T1000 (cell line): Measurements from ENCODE around the gene KCNK2.

Experiments
- DNase-seq: peaks from one replicate; lab custom pipeline; 2025; ENCODE audit warnings: mixed read lengths; lab: John Stamatoyannopoulos, UW

KCNK2 gene

DNA sequence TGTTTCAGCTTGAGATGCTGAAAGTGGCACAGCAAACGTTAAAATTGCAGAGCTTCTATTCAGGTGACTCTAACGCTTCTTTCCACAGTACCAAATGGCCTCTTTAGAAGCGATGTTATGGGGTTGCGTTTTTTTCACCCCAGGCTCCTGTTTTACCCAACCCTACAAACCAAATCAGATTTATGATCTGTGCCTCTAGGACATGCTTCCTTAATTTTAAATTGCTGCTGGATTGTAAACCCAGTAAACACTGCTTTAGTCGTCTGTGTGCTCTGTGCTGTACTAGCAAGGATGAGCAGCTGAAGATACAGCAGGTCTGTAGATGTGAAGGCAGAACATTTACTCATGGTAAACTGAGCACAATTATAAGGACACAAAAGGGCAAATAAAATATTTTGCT, 13.0 kb downstream of the KCNK2 start:
- no peak for DNase-seq

DNA sequence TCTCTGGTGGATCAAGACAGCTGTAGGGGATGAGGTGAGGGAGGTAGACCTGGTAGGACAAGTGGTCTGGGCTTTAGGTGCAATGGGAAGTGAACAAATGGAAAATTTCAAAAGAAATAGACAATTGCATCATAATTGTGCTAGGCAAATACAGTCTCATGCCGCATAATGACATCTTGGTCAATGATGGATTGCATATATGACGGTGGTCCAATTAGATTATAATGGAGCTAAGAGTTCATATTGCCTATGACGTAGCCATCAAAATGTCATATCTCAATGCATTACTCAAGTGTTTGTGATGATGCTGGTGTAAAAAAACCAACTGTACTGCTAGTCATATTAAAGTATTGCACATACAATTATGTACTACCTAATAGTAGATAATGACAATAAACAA, 19.0 kb downstream of the KCNK2 start:
- no peak for DNase-seq

- DNase-seq = no peak
Measured at GRCh38 chr1:215104283-215104682, 21.7 kb downstream of the KCNK2 start.

- DNase-seq = no peak
Measured at GRCh38 chr1:215106067-215106466, 23.5 kb downstream of the KCNK2 start.

DNA sequence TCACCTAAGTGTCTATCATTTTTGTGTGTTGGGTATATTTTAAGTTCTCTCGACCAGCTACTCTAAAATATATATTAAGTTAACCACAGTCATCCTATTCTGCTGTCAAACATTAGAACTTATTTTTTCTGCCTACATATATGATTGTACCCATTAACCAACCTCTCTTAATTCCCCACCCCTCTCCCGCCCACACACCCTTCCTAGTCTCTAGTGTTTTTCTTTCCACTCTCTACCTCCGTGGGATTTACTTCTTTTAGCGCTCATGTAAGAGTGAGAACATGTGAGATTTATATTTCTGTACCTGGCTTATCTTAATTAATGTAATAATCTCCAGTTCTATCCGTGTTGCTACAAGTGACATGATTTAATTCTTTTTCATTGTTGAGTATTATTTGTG, 26.6 kb downstream of the KCNK2 start:
- DNase-seq = no peak

GRCh38 chr1:215111916-215112315, 29.4 kb downstream of the KCNK2 start:
- no peak for DNase-seq

DNA sequence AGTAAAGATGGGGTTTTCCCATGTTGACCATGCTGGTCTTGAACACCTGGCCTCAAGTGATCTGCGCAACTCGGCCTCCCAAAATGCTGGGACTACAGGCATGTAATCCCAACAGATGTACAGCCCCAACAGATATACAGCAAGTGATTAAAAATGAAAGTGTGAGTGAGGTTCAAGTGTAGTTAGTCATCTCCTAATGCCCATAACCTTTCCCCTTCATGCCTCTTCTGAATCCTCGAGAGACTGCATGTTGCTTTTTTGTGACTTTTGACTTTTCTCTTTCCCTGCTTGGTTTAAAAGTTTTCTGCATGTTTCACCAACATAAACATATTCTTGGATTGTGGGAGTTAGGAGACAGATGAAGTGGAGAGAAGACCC, 31.2 kb downstream of the KCNK2 start:
- DNase-seq = no peak

DNA sequence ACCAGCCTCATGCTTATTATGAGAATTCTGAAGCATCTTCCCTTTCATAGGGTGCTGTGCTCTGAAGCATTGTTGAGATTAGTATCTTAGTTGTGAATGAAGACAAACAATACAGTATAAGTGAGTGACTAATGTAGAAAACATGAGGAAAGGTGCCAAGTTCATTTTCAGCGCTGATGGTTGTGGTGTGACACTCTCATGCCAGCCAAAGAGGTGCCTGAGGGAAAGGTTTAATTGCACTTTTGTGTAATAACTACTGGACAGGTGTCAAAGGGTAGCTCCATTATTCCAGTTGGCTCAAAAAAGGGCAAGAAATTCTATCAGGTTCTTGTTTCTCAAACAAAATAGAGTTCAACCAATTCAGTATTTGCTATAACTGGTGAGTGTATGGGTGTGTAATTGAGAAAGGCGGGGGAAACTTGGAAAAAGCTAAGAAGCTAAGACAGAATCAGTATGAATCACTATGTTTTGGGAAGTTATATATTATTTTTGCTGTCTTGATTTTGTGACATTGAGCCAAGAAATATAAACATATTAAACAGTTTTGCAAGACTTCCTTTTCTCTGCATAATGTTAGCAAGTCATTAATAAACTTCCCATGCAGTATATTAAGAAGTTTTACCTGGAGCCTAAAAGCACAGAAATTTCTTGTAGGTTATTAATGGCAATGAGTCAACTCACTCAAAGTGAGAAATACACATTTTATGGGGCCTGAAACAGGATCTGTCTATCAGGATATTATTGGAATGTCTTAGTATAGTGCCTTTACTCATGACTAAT, 31.8 kb downstream of the KCNK2 start:
- peak; percentile 30 for DNase-seq

- no peak for DNase-seq
Measured at GRCh38 chr1:215115760-215116159, 33.2 kb downstream of the KCNK2 start.

DNA sequence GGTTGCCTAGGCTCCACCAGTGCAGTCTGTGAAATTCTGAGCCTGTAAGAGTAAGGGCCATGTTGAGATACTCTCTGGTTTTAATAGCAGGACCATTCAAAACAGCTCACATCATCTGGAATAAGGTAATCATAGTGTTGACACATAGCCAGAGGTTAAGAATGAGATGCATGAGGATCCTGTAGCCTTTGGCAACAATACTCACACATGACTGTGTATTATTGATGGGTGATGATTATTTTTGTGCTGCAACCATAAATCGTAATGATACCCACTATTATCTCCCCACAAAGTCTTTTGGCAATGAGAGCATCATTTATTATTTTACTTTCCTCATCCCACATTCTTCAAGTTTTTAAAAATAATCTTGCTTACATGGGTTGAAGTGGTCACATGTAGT, 35.5 kb downstream of the KCNK2 start:
- DNase-seq = no peak

DNA sequence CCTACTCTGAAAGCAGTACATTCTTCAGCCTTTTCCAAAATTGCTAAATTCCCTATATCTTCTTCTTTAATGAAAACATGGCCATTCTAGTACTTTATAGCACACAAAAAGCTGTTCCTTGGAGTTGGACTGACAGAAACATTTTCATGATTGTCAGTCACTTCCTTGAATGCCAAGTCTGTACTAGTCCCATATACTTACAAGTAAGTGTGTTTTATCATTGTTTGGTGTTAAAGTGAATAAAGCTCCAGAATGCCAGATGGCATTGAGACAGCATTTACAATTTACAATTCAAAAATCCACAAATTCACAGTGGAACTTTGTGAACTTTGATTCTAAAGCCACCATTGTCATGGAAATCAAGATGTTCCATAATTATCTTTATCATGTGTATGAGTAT, 36.5 kb downstream of the KCNK2 start:
- no peak for DNase-seq

DNA sequence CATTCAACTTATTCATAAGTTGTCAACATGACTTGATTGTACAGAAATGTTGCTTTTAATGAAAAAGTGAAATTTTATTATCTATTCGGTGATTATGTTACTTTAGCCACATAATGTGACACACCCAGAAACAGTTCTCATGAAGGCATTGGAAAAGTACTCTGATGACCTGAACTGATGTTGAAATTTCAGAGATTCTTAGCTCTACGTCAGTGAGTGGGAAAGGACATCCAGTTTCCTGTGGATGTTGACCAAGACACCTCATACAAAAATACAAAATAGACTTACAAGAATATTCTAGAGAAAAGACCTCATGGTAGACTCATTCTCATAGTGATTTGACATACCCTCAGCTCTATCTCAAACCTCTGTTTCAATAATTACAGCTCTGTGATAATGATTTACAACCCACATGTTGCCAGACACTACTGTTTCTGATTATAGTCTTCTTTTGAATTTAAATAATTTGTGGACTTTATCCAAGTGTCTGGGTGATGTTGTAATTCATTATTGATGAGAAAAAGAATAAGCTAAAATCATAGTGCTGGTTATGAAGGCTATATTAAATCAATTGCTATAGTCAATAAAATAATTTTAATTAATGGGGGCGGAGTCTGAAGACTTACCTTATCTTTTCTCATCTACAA, 37.3 kb downstream of the KCNK2 start:
- DNase-seq = no peak

DNA sequence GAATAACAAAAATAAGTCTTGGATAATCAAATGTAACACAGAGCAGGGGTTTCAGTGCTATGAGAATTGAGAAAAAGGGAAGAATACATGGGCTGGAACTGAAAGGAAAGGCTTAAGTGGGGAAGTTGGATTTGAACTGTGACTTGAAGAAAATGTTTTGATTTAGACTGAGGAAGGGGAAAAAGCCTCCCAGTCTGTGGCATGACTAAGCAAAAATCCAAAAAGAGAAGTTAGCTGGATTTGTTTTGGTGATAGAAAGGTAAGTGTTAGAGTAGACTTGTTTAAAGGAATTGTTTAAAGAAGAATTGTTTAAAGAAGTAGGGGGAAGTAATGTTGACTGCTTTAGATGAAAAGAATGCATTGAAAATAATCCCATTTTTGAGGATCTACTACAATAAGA, 46.0 kb downstream of the KCNK2 start:
- DNase-seq = no peak

GRCh38 chr1:215131291-215131690, 48.8 kb downstream of the KCNK2 start:
- DNase-seq = no peak

GRCh38 chr1:215132156-215132555, 49.6 kb downstream of the KCNK2 start:
- no peak for DNase-seq

DNA sequence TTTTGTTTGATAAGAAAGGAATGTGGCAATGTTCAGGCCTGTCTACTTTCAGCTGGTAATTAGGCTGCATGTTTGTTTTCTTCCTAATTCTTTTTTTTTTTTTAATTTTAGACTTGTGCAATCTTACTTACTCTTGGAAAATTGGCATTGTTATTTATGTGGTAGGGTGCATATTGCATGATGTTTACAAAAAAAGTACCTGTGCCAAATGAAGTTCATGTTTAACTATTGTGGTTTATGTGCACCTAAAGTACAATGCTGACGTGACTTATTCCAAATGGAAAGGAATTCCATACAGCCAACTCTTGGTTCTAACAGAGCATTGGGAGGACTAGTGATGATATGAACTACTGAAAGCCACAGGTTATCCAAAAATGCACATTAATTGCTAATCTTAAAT, 51.0 kb downstream of the KCNK2 start:
- DNase-seq = no peak

- DNase-seq = no peak
Measured at GRCh38 chr1:215137985-215138384, 55.4 kb downstream of the KCNK2 start.

GRCh38 chr1:215140135-215140534, 57.6 kb downstream of the KCNK2 start:
- DNase-seq = no peak

DNA sequence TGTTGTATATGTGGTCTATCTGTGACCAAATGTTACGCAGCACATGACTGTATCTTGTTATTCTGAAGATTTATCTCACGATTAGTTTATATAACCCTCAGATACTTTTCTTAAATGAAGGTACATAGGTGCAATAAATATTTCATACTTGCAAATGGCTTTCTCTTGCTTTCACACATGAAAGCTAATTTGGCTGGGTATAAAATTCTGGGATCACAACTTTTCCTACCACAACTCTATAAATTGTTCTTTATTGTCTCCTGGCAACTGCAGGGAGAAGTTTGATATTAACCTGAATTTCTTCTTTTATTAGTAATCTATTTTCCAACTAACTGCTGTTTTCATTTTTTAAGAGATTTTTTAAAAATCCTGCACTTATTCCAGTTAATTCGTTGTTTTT, 58.9 kb downstream of the KCNK2 start:
- DNase-seq = no peak

GRCh38 chr1:215143497-215143896, 61.0 kb downstream of the KCNK2 start:
- no peak for DNase-seq

DNA sequence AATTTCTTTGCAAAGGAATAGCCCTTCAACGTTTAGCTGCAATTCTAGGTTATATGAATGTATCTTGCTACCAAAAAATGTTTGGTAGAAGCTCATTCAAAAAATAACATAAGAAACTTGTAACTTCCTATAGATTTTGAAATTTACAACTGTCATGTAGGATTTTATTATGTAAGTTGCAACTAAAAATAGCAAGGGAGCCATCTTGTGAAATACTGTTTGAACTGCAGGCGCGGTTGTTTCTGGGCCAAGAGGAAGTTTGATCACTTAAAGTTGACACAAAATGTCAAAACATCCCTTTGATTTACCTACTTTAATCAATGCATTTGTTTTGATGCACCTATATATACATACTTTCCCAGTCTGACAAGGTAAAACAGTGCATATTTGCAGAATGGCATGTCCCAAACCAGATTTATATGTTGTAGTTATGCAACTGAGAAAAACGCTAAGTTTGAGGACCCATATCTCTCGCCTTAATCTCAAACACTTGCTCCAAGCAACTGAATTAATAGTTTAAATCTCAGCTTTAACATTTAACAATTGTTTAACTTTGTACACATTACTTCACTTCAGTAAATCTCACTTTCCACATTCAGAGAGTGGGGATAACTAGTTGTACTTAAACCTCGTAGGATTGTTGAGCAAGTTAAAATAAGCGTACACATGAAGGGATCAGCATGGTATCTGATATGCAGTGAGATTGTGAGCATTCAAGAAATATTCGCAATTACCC, 63.9 kb downstream of the KCNK2 start:
- peak; percentile 3 for DNase-seq

GRCh38 chr1:215147024-215147423, 64.5 kb downstream of the KCNK2 start:
- DNase-seq = no peak
